H1 (cell line): ENCODE measurements around the gene GRIK1. TPM values are rescaled to one million over a fixed set of nuclear protein-coding genes. Genes with fewer than 3 reads are reported as not detected.

Source experiments
- HDAC2 ChIP-seq, 2 experiments: fragments of 300-600 bp in 1 of 2; sonication (generic) in 1 of 2; IDR thresholded peaks; 2 replicates each; pipeline ENCODE4 v1.6.1; 2011 to 2012; ENCODE audit warnings: low read depth in 2 of 2, low read length in 2 of 2, mild to moderate bottlenecking in 2 of 2, moderate library complexity in 2 of 2, borderline replicate concordance in 1 of 2, inconsistent platforms in 1 of 2
- KDM5A ChIP-seq: fragments of 200-600 bp; IDR thresholded peaks from 2 replicates; pipeline ENCODE4 v1.7.1; 2012; ENCODE audit warnings: mild to moderate bottlenecking, low read length, inconsistent platforms, mixed read lengths
- RAD21 ChIP-seq, 2 experiments: IDR thresholded peaks in 1 of 2; conservative IDR thresholded peaks in 1 of 2; 2 replicates each; pipeline ENCODE4 v1.6.1; 2011; ENCODE audit warnings: low read depth in 2 of 2, low read length in 2 of 2, improper control_type of control experiment in 1 of 2, inconsistent platforms in 1 of 2, mild to moderate bottlenecking in 1 of 2, moderate library complexity in 1 of 2
- SAP30 ChIP-seq: fragments of 300-600 bp; sonication (generic); IDR thresholded peaks from 2 replicates; pipeline ENCODE4 v1.7.1; 2012; ENCODE audit warnings: low read length, moderate library complexity, mild to moderate bottlenecking, inconsistent platforms; ENCODE audit not compliant: insufficient read depth, insufficient replicate concordance
- SIN3A ChIP-seq, 2 experiments: IDR thresholded peaks in 1 of 2; conservative IDR thresholded peaks in 1 of 2; 2 replicates each; pipeline ENCODE4 v1.6.1; 2011 to 2012; ENCODE audit warnings: low read length in 2 of 2, improper control_type of control experiment in 1 of 2, low read depth in 1 of 2, mild to moderate bottlenecking in 1 of 2
- SIX5 ChIP-seq: IDR thresholded peaks from 2 replicates; pipeline ENCODE4 v1.6.1; 2011; ENCODE audit warnings: mild to moderate bottlenecking, low read depth, low read length
- ZNF274 ChIP-seq: IDR thresholded peaks from 2 replicates; pipeline ENCODE4 v1.7.0; 2012; ENCODE audit warnings: low read length, borderline replicate concordance; ENCODE audit errors: extremely low read depth
- polyA plus RNA-seq, 7 experiments: library from polyadenylated mRNA; depleted of rRNA in 3 of 7; stranded (reverse) in 5 of 7; unstranded in 2 of 7; fragments of >200 nt in 5 of 7; fragments of 200-250 nt in 2 of 7; gene quantifications; 1 replicate in 5 of 7; 2 replicates in 1 of 7; 4 replicates in 1 of 7; pipeline versions ENCODE4 v1.2.1 to v1.2.3, GENCODE V29; 2011 to 2013; ENCODE audit warnings: missing spikeins in 2 of 7, mixed read lengths in 2 of 7
- total RNA-seq: library from RNA; stranded (reverse); fragmentation: NEBNext Ultra II Directional; extraction: Animal tissue kit (Norgen Biotek cat#: 25700); gene quantifications from 2 replicates; pipeline ENCODE4 v1.2.1, GENCODE V29; 2021

Gene GRIK1
- total and polyA plus RNA-seq, 2 of the 8 experiments (the other 6 are each of a cell fraction or from before 2014, with no cell fraction given), result 0.11 to 0.32 TPM

DNA sequence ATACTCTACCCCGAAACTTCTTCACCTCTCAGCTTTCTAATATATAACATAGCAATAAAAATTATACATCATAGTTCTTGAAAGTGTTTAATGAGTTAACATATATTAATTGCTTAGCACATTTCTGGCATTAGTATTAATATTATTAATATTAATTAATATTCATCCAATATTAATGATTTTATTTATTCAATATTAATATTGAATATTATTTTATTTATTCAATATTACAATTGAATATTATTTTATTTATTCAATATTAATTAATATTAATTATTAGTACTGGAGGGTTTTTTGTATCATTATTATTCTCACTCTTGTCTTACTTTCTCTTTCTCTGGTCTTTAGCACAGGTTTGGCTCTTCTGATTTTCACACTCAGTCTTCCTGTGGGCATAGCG, 105.2 kb downstream of the GRIK1 start (continued):
- TF ChIP-seq SIX5 (no peak), SIN3A (conservative IDR thresholded peaks at IDR 0.05 in 1 of 2, IDR thresholded peaks at IDR 0.05 in 1 of 2; ENCODE audit: low read depth in 1 of 2, low read length in 2 of 2) (no peak), SAP30 (no peak), HDAC2 (IDR thresholded peaks at IDR 0.05; ENCODE audit: borderline replicate concordance in 1 of 2, low read depth in 2 of 2, low read length in 2 of 2) (no peak), RAD21 (IDR thresholded peaks at IDR 0.05 in 1 of 2, conservative IDR thresholded peaks at IDR 0.05 in 1 of 2; ENCODE audit: low read depth in 2 of 2, low read length in 2 of 2) (no peak), KDM5A (no peak), ZNF274 (no peak)
